Stimulated activated CD8-positive, alpha-beta memory T cell treated with anti-CD3 and anti-CD28 coated beads, Interleukin-7, amount 100 ng/mL, for 1 hour (primary cell): Measurements from ENCODE around the gene CCDC146.

Experiments used
- DNase-seq, 2 donors: peaks; one replicate each; pipeline ENCODE4 v3.0.0-alpha.2; 2020; ENCODE audit warnings: low read depth in 2 of 2

Gene CCDC146

DNA sequence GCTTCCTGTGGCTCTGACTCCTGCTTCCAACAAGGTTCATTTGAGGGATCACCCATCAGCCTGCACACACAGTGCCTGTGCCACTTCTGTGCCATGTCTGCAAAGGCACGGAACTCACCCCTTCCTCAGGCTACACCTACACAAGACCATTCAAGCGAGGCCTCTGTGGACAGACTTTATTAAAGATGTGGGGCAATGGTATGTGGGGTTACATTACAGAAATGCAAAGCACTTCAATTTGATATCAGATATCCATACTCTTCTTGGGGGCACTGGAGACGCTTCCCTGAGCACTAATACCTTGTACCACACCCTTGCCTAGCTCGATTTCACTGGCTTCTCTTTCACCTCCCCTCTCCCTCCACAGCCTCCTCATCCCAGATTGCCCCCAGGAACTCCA, 161.6 kb downstream of the CCDC146 start:
- DNase-seq = no peak

DNA sequence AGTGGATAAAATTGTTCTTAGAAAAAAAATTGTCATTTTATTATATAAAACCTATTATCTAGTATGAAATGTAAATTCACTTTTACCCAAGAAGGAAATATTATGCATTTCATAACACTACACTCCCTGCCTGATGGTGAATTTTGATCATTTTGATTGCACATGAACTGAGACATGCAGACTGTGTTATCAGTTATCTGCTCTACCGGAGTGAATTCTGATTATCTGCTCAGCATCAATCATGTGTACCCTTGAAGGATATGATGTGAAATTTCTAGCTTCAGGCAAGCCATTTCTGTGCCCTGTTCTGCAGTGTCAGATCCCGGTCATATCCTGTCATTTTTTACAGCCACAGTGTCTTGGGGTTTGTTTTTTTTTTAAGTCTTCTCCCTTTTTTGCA, 162.2 kb downstream of the CCDC146 start:
- DNase-seq = no peak

DNA sequence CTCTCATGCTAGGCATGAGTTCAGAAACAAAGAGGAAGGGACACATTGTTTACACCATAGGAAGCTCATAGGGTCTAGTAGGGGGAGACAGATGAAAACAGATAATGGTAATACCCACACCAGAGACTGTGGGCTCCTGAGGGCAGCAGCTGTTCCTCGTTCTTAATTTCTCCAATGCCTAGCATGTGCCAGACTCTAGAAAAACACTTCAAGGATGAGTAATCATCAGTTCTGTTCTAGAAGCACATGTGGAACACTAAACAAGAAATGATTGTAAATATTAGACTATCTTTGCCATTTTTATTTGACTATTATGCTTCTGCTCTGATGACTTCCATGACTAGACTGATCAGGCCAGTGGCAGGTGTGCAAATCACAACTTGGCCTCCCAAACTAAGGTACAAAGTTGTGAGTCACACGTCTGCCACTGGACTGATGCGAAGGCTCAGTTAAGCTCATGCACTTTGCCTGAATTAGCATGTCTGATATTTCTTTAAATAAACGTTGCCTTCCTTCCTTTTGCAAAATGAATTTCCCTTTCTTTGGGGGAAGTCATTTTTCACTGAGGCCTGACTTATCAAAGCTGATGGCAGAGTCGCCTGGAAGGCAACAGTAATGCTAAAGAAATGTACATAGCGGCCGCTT, 166.4 kb downstream of the CCDC146 start:
- DNase-seq = no peak

GRCh38 chr7:77289387-77289786, 167.0 kb downstream of the CCDC146 start:
- no peak for DNase-seq

- no peak for DNase-seq
These were observed 168.0 kb downstream of the CCDC146 start for GRCh38 chr7:77290425-77290824.

DNA sequence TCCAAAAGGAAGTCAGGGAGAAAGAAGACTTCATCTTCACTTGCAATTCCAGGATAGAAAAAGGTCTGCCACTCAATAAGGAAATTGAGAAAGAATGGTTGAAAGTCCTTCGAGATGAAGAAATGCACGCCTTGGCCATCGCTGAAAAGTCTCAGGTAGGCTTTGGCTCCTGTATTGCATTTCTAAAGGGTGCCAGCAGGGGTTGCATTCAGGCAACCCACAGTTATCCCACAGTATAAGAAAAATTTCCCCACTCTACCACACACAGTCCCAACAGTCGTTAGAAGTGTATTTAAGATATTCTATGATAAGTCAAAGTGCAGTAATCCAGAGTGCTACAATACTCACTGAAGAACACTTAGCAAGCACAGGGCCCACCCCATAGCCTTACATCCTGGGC, 170.6 kb downstream of the CCDC146 start:
- DNase-seq = no peak

DNA sequence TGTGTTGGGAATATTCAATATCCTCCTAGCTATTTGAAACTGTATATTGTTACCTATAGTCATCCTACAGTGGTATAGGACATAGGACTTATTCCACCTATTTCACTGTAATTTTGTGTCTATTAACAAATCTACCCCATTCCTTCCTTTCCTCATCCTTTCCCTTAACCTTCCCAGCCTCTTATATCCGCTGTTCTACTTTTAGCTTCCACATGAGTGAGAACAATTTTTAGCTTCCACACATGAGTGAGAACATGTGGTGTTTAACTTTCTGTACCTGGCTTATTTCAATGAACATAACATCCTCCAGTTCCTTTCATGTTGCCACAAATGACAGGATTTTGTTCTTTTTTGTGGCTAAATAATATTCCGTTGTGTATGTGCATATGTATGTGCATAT, 173.1 kb downstream of the CCDC146 start:
- DNase-seq = no peak

- DNase-seq = no peak
These were observed 184.0 kb downstream of the CCDC146 start for GRCh38 chr7:77306231-77307067.

DNA sequence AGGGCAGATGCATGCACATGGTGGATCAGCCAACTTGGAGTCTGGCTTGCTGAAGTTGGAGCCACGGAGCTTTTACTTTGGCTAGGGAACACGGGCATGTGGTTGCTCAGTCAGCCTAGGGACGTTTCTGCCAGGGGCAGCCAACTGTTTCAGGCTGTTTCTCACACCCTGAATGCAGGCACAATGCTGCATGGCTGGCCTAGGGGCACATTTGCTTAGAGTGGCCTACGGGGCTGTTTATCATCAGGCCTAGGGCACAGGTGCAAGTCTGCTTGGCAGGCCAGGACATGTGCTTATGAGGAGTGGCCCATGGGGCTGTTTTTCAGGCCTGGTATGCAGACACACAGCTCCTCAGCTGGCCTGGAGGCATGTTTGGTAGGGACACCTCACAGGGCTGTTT, 186.4 kb downstream of the CCDC146 start:
- no peak for DNase-seq

GRCh38 chr7:77309714-77310220, 187.4 kb downstream of the CCDC146 start:
- no peak for DNase-seq

GRCh38 chr7:77310982-77311381, 188.6 kb downstream of the CCDC146 start:
- no peak for DNase-seq

DNA sequence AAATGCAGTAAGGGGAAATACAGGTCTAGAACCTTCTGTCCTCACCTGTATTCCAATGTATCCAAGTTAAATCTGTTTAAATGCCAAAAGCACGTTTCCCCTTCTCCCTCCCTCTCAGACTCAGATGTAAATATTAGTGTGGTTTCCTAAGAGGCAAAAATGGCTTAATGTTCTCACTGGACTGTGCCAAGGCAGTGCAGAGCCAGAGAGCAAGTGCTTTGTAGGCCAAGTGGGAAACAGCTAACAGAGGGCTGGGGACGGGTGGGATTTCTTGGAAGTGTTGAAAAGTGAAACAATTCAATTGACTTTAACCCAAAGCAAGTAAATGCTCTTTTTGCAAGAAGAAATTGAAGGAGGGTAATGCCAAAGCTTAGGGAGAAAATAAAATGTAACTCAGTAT, 190.7 kb downstream of the CCDC146 start:
- no peak for DNase-seq

- no peak for DNase-seq
These were observed 191.6 kb downstream of the CCDC146 start for GRCh38 chr7:77313876-77314480.

DNA sequence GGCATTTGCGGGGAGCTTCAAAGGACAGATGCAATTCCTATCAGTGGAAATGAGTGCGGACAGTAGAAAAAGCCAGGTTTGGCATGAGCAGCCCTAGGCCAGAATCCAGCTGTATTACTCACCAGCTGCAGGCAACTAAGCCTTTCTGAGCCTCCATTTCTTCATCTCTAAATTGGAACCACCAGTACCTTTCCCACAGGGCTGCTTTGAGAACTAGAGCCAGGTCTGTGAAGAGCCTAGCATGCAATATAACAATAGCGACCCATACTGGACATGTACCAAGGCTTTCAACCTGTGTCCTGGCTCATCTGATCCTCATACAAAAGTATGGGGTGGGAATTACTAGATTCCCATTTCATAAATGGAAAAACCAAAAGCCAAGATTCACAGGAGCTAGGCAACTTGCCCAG, 192.8 kb downstream of the CCDC146 start:
- DNase-seq = no peak

GRCh38 chr7:77316219-77316978, 194.0 kb downstream of the CCDC146 start:
- no peak for DNase-seq

- no peak for DNase-seq
These were observed 195.6 kb downstream of the CCDC146 start for GRCh38 chr7:77318019-77318418.

DNA sequence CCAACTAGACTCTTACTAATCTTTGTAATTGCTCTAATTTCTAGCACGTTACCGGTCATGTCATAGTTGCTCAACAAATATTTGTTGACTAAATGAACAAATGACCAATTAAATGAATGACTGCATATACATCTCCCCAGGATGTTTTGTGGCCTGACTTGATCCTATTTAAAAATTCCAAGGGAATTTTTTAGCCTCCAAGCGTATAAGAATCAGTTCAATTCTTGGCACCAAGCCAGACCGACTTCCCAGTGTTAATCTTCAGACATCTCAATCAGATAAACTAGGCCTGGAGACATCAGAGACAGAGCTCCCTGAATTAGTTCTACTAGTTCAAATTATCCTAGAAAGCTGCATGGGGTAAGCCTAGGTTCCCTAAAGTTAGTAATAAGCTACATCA, 197.7 kb downstream of the CCDC146 start:
- no peak for DNase-seq

- no peak for DNase-seq
These were observed 198.3 kb downstream of the CCDC146 start for GRCh38 chr7:77320714-77321113.

DNA sequence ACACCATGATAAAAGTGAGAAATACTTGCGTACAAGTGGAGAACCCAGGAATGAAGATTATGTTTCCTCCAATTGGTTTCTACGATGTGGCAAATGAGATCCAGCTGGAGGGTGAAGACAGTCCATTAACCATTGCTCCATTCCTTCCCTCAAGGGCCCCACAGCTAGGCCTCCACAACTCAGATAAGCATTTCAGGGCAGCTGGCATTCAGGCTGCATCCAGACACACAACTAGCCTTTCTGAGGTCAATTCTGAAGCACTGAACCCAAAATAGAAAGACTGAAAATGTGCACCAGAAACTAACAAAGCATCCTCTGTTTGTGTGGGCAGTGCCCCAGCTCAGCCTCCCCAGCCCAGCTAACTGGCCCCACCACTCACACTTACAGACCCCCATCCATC, 198.9 kb downstream of the CCDC146 start:
- no peak for DNase-seq

DNA sequence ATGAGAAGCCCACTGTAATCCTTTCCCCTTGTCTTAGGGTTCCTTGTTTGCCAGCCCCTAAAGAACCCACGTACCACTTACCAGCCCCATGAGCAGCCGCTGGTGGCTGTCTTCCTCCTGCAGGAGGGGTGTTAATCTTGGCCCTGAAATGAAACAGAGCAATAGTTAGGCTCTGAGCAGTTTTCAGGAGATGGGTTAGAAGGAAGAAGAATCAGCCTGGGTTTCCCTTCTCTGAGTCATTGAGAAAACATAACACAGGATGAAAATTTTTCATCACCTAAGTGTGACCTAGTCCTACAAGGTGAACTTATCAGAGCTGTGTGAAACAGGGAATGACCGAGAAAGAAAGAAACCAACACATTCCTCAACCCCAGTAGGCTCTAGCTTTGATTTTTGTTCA, 203.7 kb downstream of the CCDC146 start:
- DNase-seq = no peak

DNA sequence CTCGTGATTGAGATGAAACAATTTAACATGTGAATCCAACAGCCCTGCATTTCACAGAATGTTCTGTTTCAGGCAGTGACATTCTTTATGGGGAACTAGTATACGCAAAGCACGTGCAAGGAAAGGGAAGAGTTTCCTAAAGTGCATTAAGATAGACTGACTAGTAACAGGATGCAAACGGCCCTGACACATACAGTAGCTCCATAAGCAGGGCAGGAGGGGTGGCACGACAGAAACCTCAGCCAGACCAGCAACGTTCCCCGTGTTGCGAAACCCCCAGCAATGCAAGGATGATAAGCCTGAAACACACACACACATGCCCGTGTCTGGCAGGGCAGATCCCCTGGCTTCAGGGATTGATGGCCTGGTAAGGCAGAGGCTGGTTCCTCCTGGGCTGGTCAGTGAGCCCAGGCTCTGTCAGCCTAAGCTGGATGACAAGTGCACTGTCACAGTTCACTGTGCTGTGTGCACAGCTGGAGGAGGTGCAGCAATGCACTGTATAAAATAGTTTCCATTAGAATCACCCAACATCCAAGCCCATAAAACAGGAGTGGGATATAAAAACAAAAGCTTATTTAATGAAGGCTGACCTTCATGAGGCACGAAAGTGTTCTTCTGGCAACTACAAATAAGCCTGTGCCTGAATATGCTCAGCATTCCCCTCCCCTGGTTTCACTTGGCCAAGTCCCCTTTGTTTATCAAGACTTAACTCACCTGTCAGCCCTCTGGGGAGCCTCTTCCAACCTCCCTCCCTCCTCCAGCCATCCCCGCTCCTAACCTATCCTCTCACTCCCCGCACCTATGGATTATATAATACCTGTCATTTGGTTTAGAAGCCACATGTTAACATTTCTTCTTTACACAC, 204.9 kb downstream of the CCDC146 start:
- no peak for DNase-seq
